Measurements from ENCODE around the gene USP3. TPM values are rescaled to one million over a fixed set of nuclear protein-coding genes. Genes with fewer than 3 reads are reported as not detected.

Gene USP3
- total and polyA plus RNA-seq, 9 of the 15 experiments (the other 6 are each of a cell fraction or from before 2014, with no cell fraction given), result 17.3 to 54.3 (median 34.8) TPM

GRCh38 chr15:63610209-63610841, 105.9 kb downstream of the USP3 start (continued):
- TF ChIP-seq MNT (conservative IDR thresholded peaks at IDR 0.05), result peak in 1 of 2 experiments; percentile 41; a peak in 2 of 4 replicates
- no peak for TF ChIP-seq HDAC3 (IDR thresholded peaks at IDR 0.05; ENCODE audit: borderline replicate concordance, partially characterized antibody)
- TF ChIP-seq HES1 (IDR thresholded peaks at IDR 0.05; ENCODE audit: low read depth), result no peak
- no peak for TF ChIP-seq ZNF124 (CRISPR knock-in tag; IDR thresholded peaks at IDR 0.05)
- peak; percentile 69 for TF ChIP-seq ZNF316 (IDR thresholded peaks at IDR 0.05)
- no peak for TF ChIP-seq PRDM10 (IDR thresholded peaks at IDR 0.05; ENCODE audit: partially characterized antibody)
- no peak for TF ChIP-seq ZNF79 (CRISPR knock-in tag; IDR thresholded peaks at IDR 0.05; ENCODE audit: low read depth)
- TF ChIP-seq CREM (IDR thresholded peaks at IDR 0.05; ENCODE audit: low read depth), result peak; percentile 53
- TF ChIP-seq HDGF (IDR thresholded peaks at IDR 0.05), result no peak
- TF ChIP-seq ZBTB1 (CRISPR knock-in tag; IDR thresholded peaks at IDR 0.05; ENCODE audit: borderline replicate concordance, low read depth), result no peak
- TF ChIP-seq ZNF589 (CRISPR knock-in tag; IDR thresholded peaks at IDR 0.05; ENCODE audit: low read depth), result no peak
- TF ChIP-seq ARID4B (CRISPR knock-in tag; IDR thresholded peaks at IDR 0.05), result no peak
- TF ChIP-seq CLOCK (CRISPR knock-in tag; IDR thresholded peaks at IDR 0.05; ENCODE audit: borderline replicate concordance), result no peak
- no peak for TF ChIP-seq U2AF1 (optimal IDR thresholded peaks at IDR 0.05; ENCODE audit: low read depth, low read length)

All from K562 (cell line).